Osteocyte (in vitro differentiated cells): ENCODE results near the gene PER3. TPM values are rescaled to one million over a fixed set of nuclear protein-coding genes. Genes with fewer than 3 reads are reported as not detected.

Experiments used
- DNase-seq: peaks from one replicate; pipeline ENCODE4 v3.0.0; 2021; ENCODE audit warnings: mixed read lengths; ENCODE audit not compliant: unreplicated experiment; ENCODE audit errors: extremely low spot score
- H3K27ac Mint-ChIP-seq: one replicate; pipeline ENCODE4 v1.8.0; 2021; ENCODE audit warnings: mild to moderate bottlenecking, mixed read lengths; ENCODE audit not compliant: unreplicated experiment
- H3K27me3 Mint-ChIP-seq: one replicate; pipeline ENCODE4 v1.8.0; 2021; ENCODE audit warnings: mixed read lengths; ENCODE audit not compliant: unreplicated experiment
- H3K36me3 Mint-ChIP-seq: one replicate; pipeline ENCODE4 v1.8.0; 2021; ENCODE audit warnings: mixed read lengths; ENCODE audit not compliant: unreplicated experiment
- H3K4me1 Mint-ChIP-seq: one replicate; pipeline ENCODE4 v1.8.0; 2021; ENCODE audit warnings: mixed read lengths; ENCODE audit not compliant: unreplicated experiment
- H3K4me3 Mint-ChIP-seq: one replicate; pipeline ENCODE4 v1.8.0; 2021; ENCODE audit warnings: mild to moderate bottlenecking, moderate library complexity, mixed read lengths; ENCODE audit not compliant: unreplicated experiment
- H3K9me3 Mint-ChIP-seq: one replicate; pipeline ENCODE4 v1.8.0; 2021; ENCODE audit warnings: mixed read lengths; ENCODE audit not compliant: unreplicated experiment
- CTCF ChIP-seq: fragments of 200-600 bp; sonication (generic); IDR thresholded peaks from 2 replicates; pipeline ENCODE4 v1.5.0; 2021; ENCODE audit warnings: antibody characterized with exemption, mild to moderate bottlenecking, moderate library complexity
- total RNA-seq: library from RNA; stranded (reverse); gene quantifications from 2 replicates; pipeline ENCODE4 v1.2.1, GENCODE V29; 2021

PER3 gene
- total RNA-seq, 1 donor from 2014 or later, result 8.8 TPM

DNA sequence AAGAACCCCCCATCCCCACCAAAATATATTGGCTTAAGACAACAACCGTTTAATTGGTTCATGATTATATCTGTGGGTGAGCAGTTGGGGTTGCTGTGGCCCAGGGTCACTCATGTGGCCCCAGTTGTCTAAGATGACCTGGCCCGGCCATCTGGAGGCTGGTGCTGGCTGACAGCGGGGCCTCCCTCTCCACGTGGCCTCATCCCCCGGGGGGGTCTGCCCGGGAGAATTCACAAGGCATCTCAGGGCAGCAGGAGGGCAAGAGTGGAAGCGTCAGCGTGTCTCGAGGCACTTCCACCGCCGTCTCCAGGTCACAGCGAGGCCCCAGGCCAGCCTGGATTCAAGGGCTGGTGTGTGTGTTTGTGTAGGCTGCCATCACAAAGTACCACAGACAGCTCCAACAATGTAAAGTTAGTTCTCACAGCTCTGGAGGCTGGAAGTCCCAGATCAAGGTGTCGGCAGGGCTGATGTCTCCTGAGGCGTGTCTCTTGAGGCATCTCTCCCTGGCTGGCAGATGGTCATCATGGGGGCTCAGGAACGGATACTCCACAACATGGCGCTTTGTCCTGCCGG lies 79.8 kb downstream of the PER3 start:
- Mint-ChIP-seq H3K4me3 (no peak overlapping the region), H3K36me3 (no peaks in the 10 kb centered on the region), H3K27me3 (peaks cover 2% of the 10 kb centered on the region), H3K4me1 (no peaks in the 10 kb centered on the region), H3K9me3 (no peaks in the 10 kb centered on the region), H3K27ac (no peak overlapping the region)
- TF ChIP-seq CTCF, result no peak
- DNase-seq, result peak; percentile 76

DNA sequence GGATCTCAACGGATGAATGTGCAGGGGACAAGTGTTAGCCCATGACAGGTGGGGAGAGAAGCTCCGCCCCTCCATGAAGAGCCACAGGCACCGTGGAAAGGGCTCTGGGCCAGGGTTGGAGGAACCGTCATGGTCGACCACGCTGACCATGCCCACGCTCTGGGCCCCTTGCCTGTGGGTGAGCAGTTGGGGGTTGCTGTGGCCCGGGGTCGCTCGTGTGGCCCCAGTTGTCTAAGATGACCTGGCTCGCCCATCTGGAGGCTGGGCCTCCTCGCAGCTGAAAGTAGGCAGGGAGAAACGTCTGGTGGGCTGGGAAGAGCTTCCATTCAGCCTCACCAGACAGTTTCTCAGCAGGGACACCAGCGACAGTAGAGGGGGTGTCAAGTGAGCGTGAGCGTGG lies 81.9 kb downstream of the PER3 start:
- Mint-ChIP-seq H3K9me3 (peaks cover 4% of the 10 kb centered on the region), H3K36me3 (no peaks in the 10 kb centered on the region), H3K27me3 (peaks cover 5% of the 10 kb centered on the region), H3K4me1 (no peaks in the 10 kb centered on the region), H3K4me3 (no peak overlapping the region), H3K27ac (no peak overlapping the region)
- peak; percentile 82 for DNase-seq
- TF ChIP-seq CTCF, result no peak

- no peaks in the 10 kb centered on the region for H3K36me3 Mint-ChIP-seq
- peak; percentile 57 for DNase-seq
- TF ChIP-seq CTCF, result no peak
- H3K9me3 Mint-ChIP-seq, result peaks cover 4% of the 10 kb centered on the region
- H3K27ac Mint-ChIP-seq, result no peak overlapping the region
- H3K4me1 Mint-ChIP-seq, result no peaks in the 10 kb centered on the region
- H3K4me3 Mint-ChIP-seq, result no peak overlapping the region
- peaks cover 7% of the 10 kb centered on the region for H3K27me3 Mint-ChIP-seq
These were observed 84.1 kb downstream of the PER3 start for GRCh38 chr1:7868070-7868780.

DNA sequence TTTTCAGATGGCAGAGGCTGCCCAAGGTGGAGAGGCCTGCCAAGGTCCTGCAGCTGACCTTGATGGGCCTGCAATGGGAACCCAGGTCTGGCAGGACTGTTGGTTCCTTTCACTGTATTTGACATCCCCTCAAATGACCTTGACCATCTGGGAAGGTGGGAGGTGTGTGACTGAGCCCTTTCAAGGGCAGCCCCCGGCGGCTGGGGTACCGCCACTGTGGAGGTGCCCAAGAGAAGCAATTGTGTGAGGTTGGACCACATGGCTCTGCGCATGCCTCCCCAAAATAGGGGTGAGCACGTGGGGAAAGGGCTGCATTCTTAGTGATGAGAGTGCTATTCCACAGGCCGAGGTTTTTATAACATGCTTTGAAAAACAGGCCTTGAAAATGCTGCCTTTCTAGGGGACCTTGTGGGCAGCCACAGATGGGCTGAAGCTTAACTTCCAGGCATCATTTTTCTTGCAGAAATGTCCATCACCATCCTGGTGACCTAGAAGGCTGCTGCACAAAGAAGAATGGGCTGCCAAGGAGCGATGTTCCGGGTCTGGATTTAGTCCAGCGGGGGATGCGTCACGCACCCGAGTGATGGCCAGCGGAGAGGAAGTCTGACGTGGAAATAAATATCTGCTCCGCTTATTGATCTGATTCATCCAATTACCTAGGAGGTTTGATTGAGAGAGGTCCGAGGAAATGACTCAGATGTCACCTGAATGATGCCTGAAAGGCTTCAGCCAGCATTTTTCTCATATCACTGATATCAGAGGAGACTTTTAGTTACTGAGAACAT lies 85.2 kb downstream of the PER3 start:
- Mint-ChIP-seq H3K27ac (no peak overlapping the region), H3K36me3 (no peaks in the 10 kb centered on the region), H3K9me3 (peaks cover 4% of the 10 kb centered on the region), H3K4me1 (no peaks in the 10 kb centered on the region), H3K4me3 (no peak overlapping the region), H3K27me3 (peaks cover 10% of the 10 kb centered on the region)
- no peak for TF ChIP-seq CTCF
- peak; percentile 73 for DNase-seq

DNA sequence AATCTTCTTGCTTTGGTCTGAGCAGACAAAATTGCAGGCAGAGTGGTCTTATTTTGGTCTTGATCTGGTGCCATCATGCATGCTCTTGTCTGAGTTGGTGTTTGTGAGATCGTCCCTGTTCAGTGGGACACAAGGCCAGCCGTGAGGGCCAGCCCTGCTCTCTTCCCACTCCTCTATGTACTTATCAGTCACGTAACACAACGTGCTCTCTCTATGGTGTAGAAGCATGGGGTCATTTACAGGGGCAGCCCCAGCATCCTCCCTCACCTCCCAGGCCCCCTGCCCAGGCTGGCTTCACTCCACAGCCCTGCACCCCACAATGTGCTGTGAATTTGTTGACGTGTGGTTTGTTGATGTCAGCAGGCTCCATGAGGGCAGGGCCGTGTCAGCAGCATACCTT lies 87.0 kb downstream of the PER3 start:
- Mint-ChIP-seq H3K36me3 (no peaks in the 10 kb centered on the region), H3K27ac (no peak overlapping the region), H3K27me3 (peaks cover 10% of the 10 kb centered on the region), H3K9me3 (peaks cover 4% of the 10 kb centered on the region), H3K4me1 (no peaks in the 10 kb centered on the region), H3K4me3 (no peak overlapping the region)
- peak; percentile 64 for DNase-seq
- TF ChIP-seq CTCF, result no peak
